Suppressor macrophage treated with lipopolysaccharide for 4 hours (primary cell): ENCODE data around the gene ARHGAP10.

Source experiments
- DNase-seq: peaks from one replicate; pipeline ENCODE4 v3.0.0-alpha.2; 2020

ARHGAP10 gene

DNA sequence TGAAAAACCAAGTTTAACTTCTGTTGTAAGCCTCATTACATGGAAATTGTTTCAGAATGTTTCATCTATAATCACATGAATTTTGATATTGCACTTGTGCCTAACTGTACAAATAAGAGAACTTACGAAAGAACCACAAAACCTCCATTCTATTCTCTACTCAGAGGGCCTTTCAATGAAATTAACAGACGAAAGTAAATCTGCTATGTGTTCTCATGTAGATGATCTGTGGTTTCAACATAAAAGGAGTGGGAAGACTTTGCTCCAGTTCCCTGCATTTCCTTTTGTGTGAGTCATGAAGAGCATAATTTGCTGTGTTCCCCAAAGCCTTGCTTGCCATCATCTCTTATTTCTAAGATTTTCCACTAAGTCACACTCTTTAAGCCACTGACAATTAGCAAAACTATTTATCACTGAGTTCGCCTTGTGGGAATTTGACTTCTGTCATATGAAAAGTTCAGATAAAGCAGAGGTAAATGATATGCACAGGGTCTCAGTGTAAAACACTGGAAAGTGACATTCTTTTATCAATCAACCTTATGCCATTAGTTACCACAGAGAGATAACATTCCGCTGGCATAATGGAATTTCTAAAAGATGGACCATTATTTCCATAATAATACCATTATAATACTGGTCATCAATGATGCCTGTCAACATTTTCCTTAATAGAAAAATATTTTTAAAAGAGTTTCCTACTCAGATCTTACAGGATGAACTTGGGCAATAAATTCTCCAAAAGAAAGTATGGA, 380.5 kb downstream of the ARHGAP10 start:
- peak; percentile 51 for DNase-seq

GRCh38 chr4:148114436-148114835, 382.5 kb downstream of the ARHGAP10 start:
- DNase-seq, result no peak

DNA sequence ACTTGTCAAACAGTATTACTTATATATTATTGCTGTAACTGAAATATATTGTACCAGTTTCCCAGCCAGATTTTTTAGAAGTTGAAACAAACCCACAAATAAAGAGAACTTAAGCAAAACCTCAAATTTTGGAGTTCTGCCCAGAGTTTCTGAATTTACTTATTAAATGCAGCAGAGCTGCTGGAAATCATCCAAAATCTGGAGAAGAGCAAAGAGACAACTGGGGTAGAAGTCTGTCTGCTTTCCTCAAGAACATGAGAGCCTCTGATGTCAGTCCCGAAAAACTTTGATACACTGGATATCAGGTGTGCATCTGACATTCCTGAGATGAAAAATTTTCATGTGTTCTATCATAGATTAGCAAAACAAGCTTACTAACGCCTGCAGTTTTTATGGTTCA, 384.4 kb downstream of the ARHGAP10 start:
- DNase-seq, result no peak

DNA sequence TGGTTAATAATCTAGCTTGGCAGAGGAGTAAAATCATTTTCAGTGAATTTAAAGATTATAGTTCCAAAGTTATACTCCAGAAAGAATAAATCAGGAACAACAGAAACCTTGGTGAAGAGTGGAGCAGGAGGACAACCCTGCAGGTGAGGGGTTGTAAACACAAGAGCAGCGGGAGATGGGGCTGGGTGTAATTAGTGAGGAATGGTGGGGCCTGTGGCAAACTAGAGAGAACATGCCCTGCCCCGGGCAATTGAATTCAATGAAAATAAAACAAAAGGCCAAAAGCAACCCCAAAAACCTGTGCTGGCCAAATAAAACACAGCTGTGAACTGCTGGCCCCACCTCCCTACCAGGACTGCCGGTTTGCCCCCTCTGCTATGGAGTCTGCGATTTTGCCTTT, 385.1 kb downstream of the ARHGAP10 start:
- no peak for DNase-seq

DNA sequence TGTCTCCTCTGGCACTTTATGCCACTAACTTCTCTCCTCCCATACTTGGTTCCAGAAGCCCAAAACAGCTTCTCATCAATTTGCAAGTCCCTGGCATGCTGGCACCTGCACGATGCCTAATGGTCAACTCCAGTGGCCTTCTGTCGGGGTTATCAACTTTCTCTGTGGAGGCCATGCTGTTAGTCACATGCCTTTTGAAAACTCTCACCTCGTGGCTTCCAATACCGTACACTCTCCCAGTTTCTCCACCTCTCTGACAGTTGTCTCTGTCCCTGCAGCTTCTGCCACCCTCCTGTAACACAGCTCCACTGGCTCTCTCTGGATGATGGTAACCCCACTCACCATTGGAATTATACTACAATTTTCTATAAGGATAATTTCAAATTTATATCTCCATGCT, 386.3 kb downstream of the ARHGAP10 start:
- no peak for DNase-seq

DNA sequence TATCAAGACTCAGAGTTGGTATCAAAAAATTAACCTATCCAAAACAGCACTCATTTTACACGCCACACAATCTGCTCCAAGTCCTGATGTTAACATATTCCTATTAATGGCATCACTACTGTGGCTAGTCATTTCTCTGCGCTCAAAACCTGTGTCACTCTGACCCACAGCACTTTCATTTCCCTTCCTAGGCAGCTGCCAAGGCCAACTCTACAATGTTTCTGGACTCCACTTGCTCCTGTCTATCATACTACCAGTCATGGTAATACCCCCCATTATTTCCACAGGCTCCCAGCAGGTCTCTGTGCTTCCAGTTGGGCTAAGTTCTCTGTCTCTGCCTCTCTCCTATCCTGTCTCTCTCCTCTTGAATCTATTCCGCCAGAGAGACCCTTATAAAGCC, 386.7 kb downstream of the ARHGAP10 start:
- no peak for DNase-seq

GRCh38 chr4:148120216-148120615, 388.3 kb downstream of the ARHGAP10 start:
- DNase-seq, result no peak
